D721Med (cell line): ENCODE results near the gene DNTT.

ENCODE experiments used
- DNase-seq: peaks from one replicate; pipeline ENCODE4 v3.0.0; 2011; ENCODE audit warnings: low spot score; ENCODE audit not compliant: insufficient read length
- FAIRE-seq: peaks from 2 replicates; lab custom pipeline; 2011; peaks lifted over from hg19 to GRCh38; lab: Jason Lieb, UNC
- TF ChIP-seq, protein P1 (sequence below): IDR thresholded peaks from 2 replicates; pipeline ENCODE4 v1.5.1; 2012; ENCODE audit warnings: mild to moderate bottlenecking, control low read depth; ENCODE audit not compliant: insufficient read depth; ENCODE audit errors: missing control alignments

DNTT gene

DNA sequence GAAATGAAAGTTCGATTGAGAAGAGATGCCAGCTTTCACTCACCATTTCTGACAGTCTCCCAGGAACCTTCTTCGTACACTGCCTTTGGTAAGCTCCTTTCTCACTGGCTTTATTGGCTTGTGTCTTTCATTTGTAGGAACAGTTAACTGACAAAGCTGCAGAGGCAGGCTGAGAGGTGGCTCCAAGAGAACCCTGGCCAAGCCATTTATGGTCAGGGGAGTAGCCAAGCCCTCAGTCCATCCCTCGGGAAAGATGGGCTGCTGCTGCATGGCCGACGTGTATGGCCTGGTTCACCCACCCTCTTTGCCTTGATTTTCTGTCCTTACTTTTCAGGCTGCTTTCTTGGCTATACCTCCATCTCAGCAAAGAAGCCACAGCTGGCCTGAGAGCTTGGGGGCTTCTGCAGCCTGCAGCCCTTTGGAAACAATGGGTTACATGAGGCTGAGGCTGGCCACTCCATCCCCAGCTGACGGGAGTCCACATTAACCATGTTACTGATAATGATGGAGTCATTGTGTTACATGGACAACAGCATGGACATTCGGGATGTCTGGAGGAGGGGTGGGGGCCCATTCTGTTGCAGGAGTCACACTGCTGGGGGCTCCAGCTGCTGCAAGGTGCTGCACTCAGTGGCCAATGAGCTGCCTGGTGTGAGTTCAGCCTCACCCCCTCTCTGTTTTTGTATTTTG, 54.8 kb downstream of the DNTT start, which contains the start of gene OPALIN:
TSS of gene OPALIN (minus strand) at position 152 of the 690 bp plus-strand sequence. CDS start at position 46, 106 bp downstream.
- DNase-seq: no peak
- TF ChIP-seq, protein P1, sequence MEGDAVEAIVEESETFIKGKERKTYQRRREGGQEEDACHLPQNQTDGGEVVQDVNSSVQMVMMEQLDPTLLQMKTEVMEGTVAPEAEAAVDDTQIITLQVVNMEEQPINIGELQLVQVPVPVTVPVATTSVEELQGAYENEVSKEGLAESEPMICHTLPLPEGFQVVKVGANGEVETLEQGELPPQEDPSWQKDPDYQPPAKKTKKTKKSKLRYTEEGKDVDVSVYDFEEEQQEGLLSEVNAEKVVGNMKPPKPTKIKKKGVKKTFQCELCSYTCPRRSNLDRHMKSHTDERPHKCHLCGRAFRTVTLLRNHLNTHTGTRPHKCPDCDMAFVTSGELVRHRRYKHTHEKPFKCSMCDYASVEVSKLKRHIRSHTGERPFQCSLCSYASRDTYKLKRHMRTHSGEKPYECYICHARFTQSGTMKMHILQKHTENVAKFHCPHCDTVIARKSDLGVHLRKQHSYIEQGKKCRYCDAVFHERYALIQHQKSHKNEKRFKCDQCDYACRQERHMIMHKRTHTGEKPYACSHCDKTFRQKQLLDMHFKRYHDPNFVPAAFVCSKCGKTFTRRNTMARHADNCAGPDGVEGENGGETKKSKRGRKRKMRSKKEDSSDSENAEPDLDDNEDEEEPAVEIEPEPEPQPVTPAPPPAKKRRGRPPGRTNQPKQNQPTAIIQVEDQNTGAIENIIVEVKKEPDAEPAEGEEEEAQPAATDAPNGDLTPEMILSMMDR: no peak

DNA sequence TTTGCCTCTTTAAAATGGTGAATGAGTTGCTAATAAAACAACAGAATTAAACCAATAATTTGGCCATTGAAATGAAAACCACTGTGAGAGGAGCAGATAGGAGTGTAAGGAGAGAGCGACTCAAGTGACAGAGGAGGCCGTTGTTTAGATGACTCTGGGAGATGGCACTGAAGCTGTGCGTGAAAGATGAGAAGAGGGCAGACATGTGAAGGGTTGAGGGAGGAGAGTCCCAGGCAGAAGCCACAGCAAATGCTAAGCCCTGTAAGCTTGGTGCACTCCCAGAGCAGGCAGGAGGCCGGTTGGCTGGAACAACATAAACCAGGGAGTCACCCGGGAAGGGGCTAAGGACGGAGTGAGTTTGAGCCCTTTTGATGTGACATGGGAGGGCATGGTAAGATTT, 55.4 kb downstream of the DNTT start:
- TF ChIP-seq, protein P1: no peak
- DNase-seq (no peak), FAIRE-seq (no peak)

More for the DNA sequence above, 54.8 kb downstream of the DNTT start, which contains the start of gene OPALIN:
- no peak for FAIRE-seq

DNA sequence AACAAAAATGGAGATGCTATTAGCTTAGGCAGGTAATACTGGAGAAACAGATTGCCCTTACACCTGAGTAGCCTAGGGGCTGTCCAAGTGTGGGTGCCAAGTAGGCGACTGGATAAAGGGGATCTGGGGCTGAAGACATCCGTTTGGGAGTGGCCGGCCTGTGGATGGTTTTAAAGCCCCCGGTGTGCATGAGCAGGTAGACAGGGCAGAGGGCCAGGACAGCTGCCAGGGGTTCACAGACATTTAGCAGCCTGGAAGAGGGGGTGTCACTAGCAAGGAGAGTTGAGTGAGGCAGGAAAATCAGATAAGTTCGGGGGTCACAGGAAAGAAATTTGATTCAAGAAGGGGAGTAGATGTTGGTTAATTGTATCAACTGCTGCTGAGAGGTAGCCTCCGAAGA, 56.1 kb downstream of the DNTT start:
- DNase-seq (no peak), FAIRE-seq (no peak)
- TF ChIP-seq, protein P1: no peak

DNA sequence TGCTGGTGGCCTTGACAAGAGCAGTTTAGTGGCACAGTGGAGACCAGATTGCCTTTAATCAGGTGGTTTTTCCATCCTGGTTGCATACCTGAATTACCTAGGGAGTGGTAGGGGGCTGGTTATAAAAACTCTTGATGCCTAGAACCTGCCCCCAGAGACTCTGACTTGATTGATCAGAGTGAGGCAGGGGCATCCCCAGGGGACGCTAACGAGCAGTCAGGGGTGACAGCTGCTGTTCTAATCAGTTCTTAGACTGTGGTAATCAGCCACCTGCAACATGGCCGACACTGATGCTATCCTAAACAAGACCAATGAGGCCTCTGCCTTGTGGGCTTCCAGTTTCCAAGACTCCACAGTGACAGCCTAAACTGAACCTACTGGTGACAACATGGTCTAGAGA, 56.5 kb downstream of the DNTT start:
- TF ChIP-seq, protein P1: no peak
- no peak for DNase-seq
- no peak for FAIRE-seq

DNA sequence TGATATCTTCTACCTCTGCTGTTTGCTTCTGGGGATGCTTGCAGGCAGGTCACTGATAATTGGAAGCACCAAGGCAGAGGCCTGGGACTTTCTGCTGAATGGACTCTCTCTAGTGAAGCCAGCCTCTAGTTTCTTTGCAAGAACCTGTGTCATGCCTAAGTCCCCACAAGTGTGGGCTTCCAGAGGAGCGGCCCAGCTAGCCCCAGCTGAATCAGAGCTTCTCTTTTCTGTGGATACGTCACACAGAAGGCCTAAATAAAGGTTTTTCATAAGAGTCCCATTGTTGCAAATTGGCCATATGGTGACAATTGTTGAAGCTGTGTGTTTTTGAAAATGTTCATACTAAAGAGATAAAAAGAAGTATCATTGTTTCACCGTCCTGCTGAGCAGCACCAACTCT, 61.3 kb downstream of the DNTT start:
- TF ChIP-seq, protein P1: no peak
- FAIRE-seq (no peak), DNase-seq (no peak)

DNA sequence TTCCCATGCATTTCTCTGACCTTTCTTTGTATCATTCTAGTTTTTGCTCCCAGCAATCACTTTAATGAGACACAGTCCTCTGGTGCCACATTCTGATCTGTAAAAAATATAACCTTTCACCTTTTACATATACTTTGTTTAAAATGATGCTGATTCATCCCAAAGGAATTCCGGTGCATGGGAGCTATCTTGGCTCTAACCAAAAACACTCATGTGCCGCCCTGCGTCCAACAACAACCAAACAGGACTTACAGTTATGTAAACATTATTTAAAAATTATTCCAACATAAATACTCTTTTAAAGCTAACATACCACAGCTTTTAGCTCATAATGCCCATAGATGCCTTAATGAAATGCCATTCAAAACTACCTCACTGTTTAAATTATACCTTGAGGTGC, 62.3 kb downstream of the DNTT start:
- FAIRE-seq: no peak
- TF ChIP-seq, protein P1: no peak
- no peak for DNase-seq

DNA sequence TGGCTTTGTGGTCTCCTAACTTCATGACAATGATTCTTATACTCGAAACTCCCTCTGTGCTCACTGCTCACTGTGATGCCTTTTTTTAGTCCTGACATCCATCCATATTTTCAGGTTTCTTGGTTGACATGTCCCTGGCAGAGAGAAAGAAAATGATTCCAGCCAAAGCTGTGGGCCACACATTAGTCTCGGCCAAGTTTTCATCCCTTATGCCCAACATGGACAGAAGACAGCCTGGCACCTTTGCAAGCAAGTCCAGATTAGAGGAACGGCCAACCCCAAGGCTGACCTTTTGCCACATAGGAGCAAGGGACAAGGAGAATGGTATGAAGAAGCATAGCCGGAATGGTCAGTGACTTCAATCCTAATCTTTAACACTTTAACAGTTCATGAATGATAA, 63.2 kb downstream of the DNTT start:
- DNase-seq (no peak), FAIRE-seq (no peak)

More for the DNA sequence above, 63.2 kb downstream of the DNTT start:
- TF ChIP-seq, protein P1: no peak
